H1 (cell line): ENCODE measurements around the gene ADGRV1. TPM values are rescaled to one million over a fixed set of nuclear protein-coding genes. Genes with fewer than 3 reads are reported as not detected.

Experiments
- CTCF ChIA-PET: fragments of 300-600 bp; sonication (Branson Sonifier 250); formaldehyde crosslinking; loops from one replicate; lab custom pipeline; 2021; ENCODE audit not compliant: partially characterized antibody; lab: Charles Lee
- POLR2A ChIA-PET: fragments of 300-600 bp; sonication (Branson Sonifier 250); formaldehyde crosslinking; loops from one replicate; lab custom pipeline; 2021; ENCODE audit warnings: inconsistent platforms; ENCODE audit not compliant: partially characterized antibody; lab: Charles Lee
- DNase-seq, 2 experiments: peaks; one replicate each; pipeline versions ENCODE4 v3.0.0 to v3.0.0-alpha.2; 2010 to 2022; ENCODE audit warnings: low spot score in 2 of 2, low read depth in 1 of 2, mixed read lengths in 1 of 2
- FAIRE-seq: peaks from 2 replicates; lab custom pipeline; 2011; peaks lifted over from hg19 to GRCh38; lab: Jason Lieb, UNC
- H2AFZ ChIP-seq: 2 replicates; pipeline ENCODE4 v1.8.1; 2012; ENCODE audit warnings: low read length, inconsistent platforms
- H2AK5ac ChIP-seq: 2 replicates; pipeline ENCODE4 v1.6.1; 2013; ENCODE audit warnings: low read depth, low read length
- H2BK120ac ChIP-seq: replicated peaks from 2 replicates; pipeline ENCODE3; 2013; ENCODE audit warnings: low read depth, low read length, inconsistent platforms
- H2BK12ac ChIP-seq: 2 replicates; pipeline ENCODE4 v1.6.1; 2013; ENCODE audit warnings: low read depth, low read length
- H2BK15ac ChIP-seq: 2 replicates; pipeline ENCODE4 v1.6.1; 2013; ENCODE audit warnings: low read length
- H2BK20ac ChIP-seq: 2 replicates; pipeline ENCODE4 v1.6.1; 2013; ENCODE audit warnings: low read length
- H2BK5ac ChIP-seq: 2 replicates; pipeline ENCODE4 v1.6.1; 2013; ENCODE audit warnings: low read depth, low read length
- H3K14ac ChIP-seq: 2 replicates; pipeline ENCODE4 v1.6.1; 2013; ENCODE audit warnings: inconsistent platforms; ENCODE audit not compliant: insufficient read length
- H3K18ac ChIP-seq: 2 replicates; pipeline ENCODE4 v1.6.1; 2013; ENCODE audit warnings: low read length; ENCODE audit errors: extremely low read depth
- H3K23ac ChIP-seq: 2 replicates; pipeline ENCODE4 v1.6.1; 2013; ENCODE audit warnings: inconsistent platforms; ENCODE audit not compliant: insufficient read length
- H3K23me2 ChIP-seq: 2 replicates; pipeline ENCODE4 v1.6.1; 2013; ENCODE audit warnings: low read depth, low read length
- H3K27ac ChIP-seq: 2 replicates; pipeline ENCODE4 v1.6.1; 2011; ENCODE audit warnings: low read depth, low read length, inconsistent platforms
- H3K27me3 ChIP-seq, 4 experiments: replicated peaks in 1 of 4; 1 replicate in 1 of 4; 2 replicates in 3 of 4; pipeline versions ENCODE4 v1.6.1 to v1.8.1; 2011 to 2013; ENCODE audit warnings: low read length in 3 of 4, mild to moderate bottlenecking in 3 of 4, inconsistent platforms in 2 of 4, mixed read lengths in 2 of 4, moderate library complexity in 1 of 4; ENCODE audit not compliant: control insufficient read depth in 3 of 4, insufficient read depth in 3 of 4; ENCODE audit errors: extremely low read depth in 1 of 4
- H3K36me3 ChIP-seq, 4 experiments: 2 replicates each; pipeline versions ENCODE4 v1.6.1 to v1.8.1; 2011 to 2013; ENCODE audit warnings: mild to moderate bottlenecking in 4 of 4, low read length in 3 of 4, moderate library complexity in 2 of 4, control low read depth in 1 of 4, inconsistent platforms in 1 of 4; ENCODE audit not compliant: insufficient read depth in 4 of 4, control insufficient read depth in 2 of 4
- H3K4ac ChIP-seq: replicated peaks from 2 replicates; pipeline ENCODE3; 2013; ENCODE audit warnings: low read length, low read depth, mixed read lengths, inconsistent platforms; ENCODE audit not compliant: insufficient read length
- H3K4me1 ChIP-seq, 4 experiments: replicated peaks in 1 of 4; 1 replicate in 1 of 4; 2 replicates in 3 of 4; pipeline versions ENCODE4 v1.6.1 to v1.8.1; 2011 to 2013; ENCODE audit warnings: low read length in 3 of 4, inconsistent platforms in 2 of 4, mixed read lengths in 1 of 4; ENCODE audit not compliant: insufficient read depth in 4 of 4, control insufficient read depth in 3 of 4
- H3K4me2 ChIP-seq, 2 experiments: 2 replicates each; pipeline versions ENCODE4 v1.6.1 to v1.8.1; 2011 to 2013; ENCODE audit warnings: low read depth in 2 of 2, low read length in 2 of 2, control low read depth in 1 of 2, inconsistent platforms in 1 of 2, mild to moderate bottlenecking in 1 of 2; ENCODE audit not compliant: insufficient read depth in 1 of 2
- H3K4me3 ChIP-seq, 4 experiments: fragments of 200-600, 300-600 bp in 1 of 4; sonication (generic), shearing (Covaris generic), sonication (Bioruptor Twin) in 1 of 4; 2 replicates each; pipeline versions ENCODE4 v1.5.1 to v1.8.1; 2011 to 2016; ENCODE audit warnings: low read length in 4 of 4, low read depth in 3 of 4, control low read depth in 2 of 4, inconsistent platforms in 2 of 4, mild to moderate bottlenecking in 2 of 4, mixed read lengths in 1 of 4, moderate library complexity in 1 of 4; ENCODE audit not compliant: insufficient read depth in 2 of 4; ENCODE audit errors: extremely low read depth in 1 of 4
- H3K56ac ChIP-seq: replicated peaks from 2 replicates; pipeline ENCODE3; 2013; ENCODE audit warnings: low read depth, mild to moderate bottlenecking, mixed read lengths, low read length, inconsistent platforms; ENCODE audit not compliant: insufficient read length
- H3K79me1 ChIP-seq: 2 replicates; pipeline ENCODE4 v1.6.1; 2013; ENCODE audit warnings: low read depth, low read length, control low read depth
- H3K79me2 ChIP-seq, 2 experiments: 2 replicates each; pipeline versions ENCODE4 v1.6.1 to v1.8.1; 2012 to 2013; ENCODE audit warnings: low read length in 2 of 2, mild to moderate bottlenecking in 2 of 2, inconsistent platforms in 1 of 2; ENCODE audit not compliant: insufficient read depth in 2 of 2, control insufficient read depth in 1 of 2
- H3K9ac ChIP-seq, 4 experiments: replicated peaks in 1 of 4; 1 replicate in 1 of 4; 2 replicates in 3 of 4; pipeline versions ENCODE4 v1.6.1 to v1.8.1; 2011 to 2013; ENCODE audit warnings: low read depth in 3 of 4, low read length in 3 of 4, control low read depth in 2 of 4, mild to moderate bottlenecking in 2 of 4, moderate library complexity in 2 of 4, inconsistent platforms in 1 of 4; ENCODE audit errors: extremely low read depth in 1 of 4
- H3K9me3 ChIP-seq, 2 experiments: 2 replicates each; pipeline versions ENCODE4 v1.6.1 to v1.8.1; 2012 to 2013; ENCODE audit warnings: mild to moderate bottlenecking in 2 of 2, moderate library complexity in 2 of 2, control low read depth in 1 of 2, inconsistent platforms in 1 of 2, low read depth in 1 of 2, low read length in 1 of 2, mixed read lengths in 1 of 2; ENCODE audit not compliant: insufficient read depth in 2 of 2
- H4K20me1 ChIP-seq, 2 experiments: replicated peaks in 1 of 2; 2 replicates each; pipeline versions ENCODE3 to v1.8.1; 2011 to 2013; ENCODE audit warnings: inconsistent platforms in 2 of 2, low read length in 2 of 2, mild to moderate bottlenecking in 1 of 2; ENCODE audit not compliant: insufficient read depth in 2 of 2, control insufficient read depth in 1 of 2
- H4K5ac ChIP-seq: 2 replicates; pipeline ENCODE4 v1.6.1; 2013; ENCODE audit warnings: low read length, low read depth, mixed read lengths, inconsistent platforms; ENCODE audit not compliant: insufficient read length
- H4K8ac ChIP-seq: 2 replicates; pipeline ENCODE4 v1.8.0; 2013; ENCODE audit warnings: mild to moderate bottlenecking, moderate library complexity, low read length, inconsistent platforms; ENCODE audit not compliant: insufficient read depth; ENCODE audit errors: extremely low read depth
- H4K91ac ChIP-seq: replicated peaks from 2 replicates; pipeline ENCODE3; 2013; ENCODE audit warnings: low read length, mixed read lengths, inconsistent platforms; ENCODE audit not compliant: insufficient read length
- ASH2L ChIP-seq: fragments of 200-600, 300-600 bp; sonication (generic); IDR thresholded peaks from one replicate; pipeline ENCODE4 v1.7.1; 2017; ENCODE audit warnings: low read length
- CHD1 ChIP-seq: IDR thresholded peaks from 2 replicates; pipeline ENCODE4 v1.6.1; 2012; ENCODE audit warnings: low read depth, low read length, improper control_type of control experiment
- EZH2 ChIP-seq: fragments of 200-600 bp; sonication (generic); IDR thresholded peaks from 2 replicates; pipeline ENCODE4 v1.7.1; 2012; ENCODE audit warnings: low read depth, mild to moderate bottlenecking, moderate library complexity, low read length, inconsistent platforms; ENCODE audit not compliant: severe bottlenecking
- KDM1A ChIP-seq: fragments of 200-600, 300-600 bp; sonication (generic); IDR thresholded peaks from 2 replicates; pipeline ENCODE4 v1.7.1; 2016; ENCODE audit warnings: mild to moderate bottlenecking, low read length, borderline replicate concordance
- KDM5A ChIP-seq: fragments of 200-600 bp; IDR thresholded peaks from 2 replicates; pipeline ENCODE4 v1.7.1; 2012; ENCODE audit warnings: mild to moderate bottlenecking, low read length, inconsistent platforms, mixed read lengths
- POLR2AphosphoS5 ChIP-seq: IDR thresholded peaks from 2 replicates; pipeline ENCODE4 v1.6.1; 2011; ENCODE audit warnings: low read depth, low read length
- RAD21 ChIP-seq, 2 experiments: IDR thresholded peaks in 1 of 2; conservative IDR thresholded peaks in 1 of 2; 2 replicates each; pipeline ENCODE4 v1.6.1; 2011; ENCODE audit warnings: low read depth in 2 of 2, low read length in 2 of 2, improper control_type of control experiment in 1 of 2, inconsistent platforms in 1 of 2, mild to moderate bottlenecking in 1 of 2, moderate library complexity in 1 of 2
- SIRT6 ChIP-seq: IDR thresholded peaks from one replicate; pipeline ENCODE4 v1.7.1; 2012; ENCODE audit warnings: low read length, inconsistent platforms
- SP4 ChIP-seq: IDR thresholded peaks from 2 replicates; pipeline ENCODE4 v1.6.1; 2012; ENCODE audit warnings: low read length, inconsistent platforms
- WGBS, 2 experiments: shearing (Covaris generic) in 1 of 2; methylation state at CpG; one replicate each; pipeline versions ENCODE4 v1.1.6 to v1.1.7; 2013 to 2015; ENCODE audit warnings: low lambda C conversion rate in 2 of 2, mixed read lengths in 2 of 2, inconsistent platforms in 1 of 2, low coverage in 1 of 2, missing lambda C conversion rate in 1 of 2; ENCODE audit not compliant: insufficient replicate concordance in 2 of 2, insufficient coverage in 1 of 2, insufficient read length in 1 of 2; ENCODE audit errors: extremely low coverage in 1 of 2, missing lambda C conversion rate in 1 of 2; 5-methylcytosine and 5-hydroxymethylcytosine counted together
- polyA plus RNA-seq, 7 experiments: library from polyadenylated mRNA; depleted of rRNA in 3 of 7; stranded (reverse) in 5 of 7; unstranded in 2 of 7; fragments of >200 nt in 5 of 7; fragments of 200-250 nt in 2 of 7; gene quantifications; 1 replicate in 5 of 7; 2 replicates in 1 of 7; 4 replicates in 1 of 7; pipeline versions ENCODE4 v1.2.1 to v1.2.3, GENCODE V29; 2011 to 2013; ENCODE audit warnings: missing spikeins in 2 of 7, mixed read lengths in 2 of 7
- total RNA-seq: library from RNA; stranded (reverse); fragmentation: NEBNext Ultra II Directional; extraction: Animal tissue kit (Norgen Biotek cat#: 25700); gene quantifications from 2 replicates; pipeline ENCODE4 v1.2.1, GENCODE V29; 2021

ADGRV1 gene
- total and polyA plus RNA-seq, 2 of the 8 experiments (the other 6 are each of a cell fraction or from before 2014, with no cell fraction given) = 53.1 to 62.2 TPM

DNA sequence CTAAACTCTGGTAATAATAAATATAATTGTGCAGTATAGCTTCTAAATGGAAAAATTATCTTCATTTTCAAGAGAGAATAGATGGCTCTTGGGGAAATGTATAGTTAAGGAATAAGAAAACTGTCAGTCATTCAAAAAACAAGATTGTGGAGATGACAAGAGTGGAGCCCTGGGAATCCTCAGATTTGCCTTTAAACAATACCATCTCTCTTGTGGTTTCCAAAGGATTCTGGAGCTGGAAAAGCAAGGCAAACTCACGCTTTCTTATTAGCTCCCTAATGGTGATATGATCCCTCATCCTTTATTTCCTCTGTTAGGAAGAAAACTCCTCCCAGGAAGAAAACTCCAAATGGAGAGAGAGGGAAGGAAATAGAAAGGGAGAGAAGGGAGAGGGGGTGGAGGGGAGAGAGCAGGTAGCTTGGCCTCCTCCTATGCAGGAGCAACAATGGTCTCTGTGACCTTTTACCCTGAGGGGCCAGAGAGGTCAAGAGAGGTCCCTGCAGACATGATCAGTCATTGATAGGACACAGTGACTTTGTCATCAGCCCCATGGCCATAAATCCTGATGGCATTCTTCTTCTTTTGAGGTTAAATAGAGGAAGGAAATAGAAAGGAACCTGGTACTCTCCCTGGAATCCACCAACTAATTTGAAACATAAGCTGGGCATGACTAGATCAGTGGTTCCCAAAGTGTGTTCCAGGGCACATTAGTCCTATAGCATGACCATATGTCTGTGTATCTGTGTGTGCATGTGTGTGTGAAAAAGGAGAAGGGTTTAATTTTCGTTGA is 512.4 kb downstream of the ADGRV1 start:
- CTCF ChIA-PET = interaction anchor here (0.6 to 1.2 kb wide), 2 partner anchors 10 to 20 kb away, joined by 4 read pairs; no protein-coding TSS in a partner anchor
- DNase-seq = no peak

More for the DNA sequence above, 512.4 kb downstream of the ADGRV1 start:
- no peak overlapping the region for H3K14ac ChIP-seq
- no peak overlapping the region for H4K8ac ChIP-seq
- peaks cover 0 to 9% (median 0%) of the 10 kb centered on the region in 4 experiments; a peak in 3 of 8 replicates for H3K36me3 ChIP-seq
- no peak overlapping the region for H2BK15ac ChIP-seq
- H3K79me1 ChIP-seq = no peaks in the 10 kb centered on the region
- no peak overlapping the region for H3K56ac ChIP-seq
- H3K23ac ChIP-seq = no peak overlapping the region
- H3K4me1 ChIP-seq = no peaks in the 10 kb centered on the region
- H3K27me3 ChIP-seq = peaks cover 0 to 1% (median 0%) of the 10 kb centered on the region in 4 experiments; a peak in 1 of 7 replicates
- no peak overlapping the region for H2AK5ac ChIP-seq
- H2BK120ac ChIP-seq = no peak overlapping the region
- H3K23me2 ChIP-seq = no peaks in the 10 kb centered on the region
- no peak overlapping the region for H2BK12ac ChIP-seq
- no peak overlapping the region for H2BK20ac ChIP-seq
- no peak overlapping the region for H4K91ac ChIP-seq
- H3K9ac ChIP-seq = no peak overlapping the region
- H3K4ac ChIP-seq = no peak overlapping the region
- no peak overlapping the region for H3K27ac ChIP-seq
- no peak overlapping the region for H3K4me2 ChIP-seq
- no peak overlapping the region for H3K18ac ChIP-seq
- no peaks in the 10 kb centered on the region for H3K79me2 ChIP-seq
- H4K20me1 ChIP-seq = no peaks in the 10 kb centered on the region
- FAIRE-seq = no peak
- no peak overlapping the region for H2BK5ac ChIP-seq
- POLR2A ChIA-PET = no interaction called here
- no peak overlapping the region for H3K4me3 ChIP-seq
- no peaks in the 10 kb centered on the region for H3K9me3 ChIP-seq
- TF ChIP-seq SP4 = no peak
- no peak for TF ChIP-seq KDM5A
- no peak for TF ChIP-seq ASH2L
- no peak for TF ChIP-seq POLR2AphosphoS5
- TF ChIP-seq EZH2 = no peak
- TF ChIP-seq KDM1A = no peak
- no peak for TF ChIP-seq CHD1
- TF ChIP-seq RAD21 (IDR thresholded peaks at IDR 0.05 in 1 of 2, conservative IDR thresholded peaks at IDR 0.05 in 1 of 2; ENCODE audit: low read depth in 2 of 2, low read length in 2 of 2) = no peak
- TF ChIP-seq SIRT6 = no peak
- no peak overlapping the region for H2AFZ ChIP-seq
- 97% methylated on average over 2 of the region's 2 CpGs; no CpG with 5 or more reads in 1 of the 2 experiments for WGBS, 2 experiments
- no peak overlapping the region for H4K5ac ChIP-seq
